HFFc6 (cell line): ENCODE data around the gene UBE3A. TPM values are rescaled to one million over a fixed set of nuclear protein-coding genes. Genes with fewer than 3 reads are reported as not detected.

ENCODE experiments used
- DNase-seq: peaks from one replicate; pipeline ENCODE4 v3.0.0-alpha.2; 2018
- H3K27ac Mint-ChIP-seq: 2 replicates; pipeline ENCODE4 v1.8.0; 2020; ENCODE audit warnings: mild to moderate bottlenecking, mixed read lengths
- H3K27me3 Mint-ChIP-seq: 2 replicates; pipeline ENCODE4 v1.8.0; 2021; ENCODE audit warnings: mild to moderate bottlenecking, moderate library complexity, mixed read lengths; ENCODE audit not compliant: insufficient read depth
- H3K36me3 Mint-ChIP-seq: 2 replicates; pipeline ENCODE4 v1.8.0; 2021; ENCODE audit warnings: low read depth, mixed read lengths
- H3K4me1 Mint-ChIP-seq: 2 replicates; pipeline ENCODE4 v1.8.0; 2020; ENCODE audit warnings: low read depth, mixed read lengths
- H3K4me3 Mint-ChIP-seq: 2 replicates; pipeline ENCODE4 v1.8.0; 2020; ENCODE audit warnings: mild to moderate bottlenecking, moderate library complexity, mixed read lengths
- H3K9me3 Mint-ChIP-seq: 2 replicates; pipeline ENCODE4 v1.8.0; 2020; ENCODE audit warnings: mild to moderate bottlenecking, mixed read lengths
- CTCF ChIP-seq: fragments of 200-600 bp; sonication (generic); IDR thresholded peaks from 2 replicates; pipeline ENCODE4 v1.5.0; 2021; ENCODE audit warnings: antibody characterized with exemption, mild to moderate bottlenecking
- total RNA-seq, 6 experiments: library from RNA; stranded (reverse); fragmentation: NEBNext Ultra II Directional; extraction: Animal tissue kit (Norgen Biotek cat#: 25700); gene quantifications; 2 replicates in 1 of 6; 3 replicates in 5 of 6; pipeline ENCODE4 v1.2.3, GENCODE V29; 2021

UBE3A gene
- total RNA-seq, 6 experiments from 2014 or later, result 74.9 to 82.6 (median 81.1) TPM

- no peaks in the 10 kb centered on the region for H3K9me3 Mint-ChIP-seq
- peaks cover 77% of the 10 kb centered on the region for H3K36me3 Mint-ChIP-seq
- no peak for TF ChIP-seq CTCF
- no peak overlapping the region for H3K4me3 Mint-ChIP-seq
- H3K27me3 Mint-ChIP-seq, result peaks cover 4% of the 10 kb centered on the region; the same call in 1 of the 2 replicates
- H3K27ac Mint-ChIP-seq, result no peak overlapping the region
- DNase-seq, result no peak
- peaks cover 17% of the 10 kb centered on the region for H3K4me1 Mint-ChIP-seq
Measured at GRCh38 chr15:25333049-25333448, 105.8 kb downstream of the UBE3A start.

- peaks cover 17% of the 10 kb centered on the region for H3K4me1 Mint-ChIP-seq
- H3K4me3 Mint-ChIP-seq, result no peak overlapping the region
- H3K27me3 Mint-ChIP-seq, result peaks cover 4% of the 10 kb centered on the region; the same call in 1 of the 2 replicates
- DNase-seq, result no peak
- TF ChIP-seq CTCF, result no peak
- H3K27ac Mint-ChIP-seq, result no peak overlapping the region
- H3K36me3 Mint-ChIP-seq, result peaks cover 76% of the 10 kb centered on the region
- no peaks in the 10 kb centered on the region for H3K9me3 Mint-ChIP-seq
Measured at GRCh38 chr15:25332306-25332705, 106.5 kb downstream of the UBE3A start.

- no peak for TF ChIP-seq CTCF
- peaks cover 4% of the 10 kb centered on the region; the same call in 1 of the 2 replicates for H3K27me3 Mint-ChIP-seq
- no peak overlapping the region for H3K27ac Mint-ChIP-seq
- peaks cover 71% of the 10 kb centered on the region for H3K36me3 Mint-ChIP-seq
- H3K4me3 Mint-ChIP-seq, result no peak overlapping the region
- DNase-seq, result no peak
- H3K9me3 Mint-ChIP-seq, result no peaks in the 10 kb centered on the region
- peaks cover 17% of the 10 kb centered on the region for H3K4me1 Mint-ChIP-seq
Measured at GRCh38 chr15:25331860-25332259, 107.0 kb downstream of the UBE3A start.

GRCh38 chr15:25331404-25331803 lies 107.4 kb downstream of the UBE3A start:
- peaks cover 4% of the 10 kb centered on the region; the same call in 1 of the 2 replicates for H3K27me3 Mint-ChIP-seq
- TF ChIP-seq CTCF, result no peak
- H3K9me3 Mint-ChIP-seq, result no peaks in the 10 kb centered on the region
- peaks cover 67% of the 10 kb centered on the region for H3K36me3 Mint-ChIP-seq
- H3K4me3 Mint-ChIP-seq, result no peak overlapping the region
- peaks cover 17% of the 10 kb centered on the region for H3K4me1 Mint-ChIP-seq
- no peak for DNase-seq
- no peak overlapping the region for H3K27ac Mint-ChIP-seq

- no peaks in the 10 kb centered on the region for H3K9me3 Mint-ChIP-seq
- DNase-seq, result no peak
- TF ChIP-seq CTCF, result no peak
- peaks cover 4% of the 10 kb centered on the region; the same call in 1 of the 2 replicates for H3K27me3 Mint-ChIP-seq
- H3K4me3 Mint-ChIP-seq, result no peak overlapping the region
- H3K27ac Mint-ChIP-seq, result no peak overlapping the region
- peaks cover 8% of the 10 kb centered on the region for H3K4me1 Mint-ChIP-seq
- H3K36me3 Mint-ChIP-seq, result peaks cover 52% of the 10 kb centered on the region
Measured at GRCh38 chr15:25329696-25330095, 109.1 kb downstream of the UBE3A start.

- Mint-ChIP-seq H3K4me3 (no peak overlapping the region), H3K27me3 (peaks cover 5% of the 10 kb centered on the region; the same call in 1 of the 2 replicates), H3K9me3 (peaks cover 6% of the 10 kb centered on the region; the same call in 1 of the 2 replicates), H3K36me3 (peaks cover 44% of the 10 kb centered on the region), H3K27ac (no peak overlapping the region), H3K4me1 (peaks cover 8% of the 10 kb centered on the region)
- no peak for TF ChIP-seq CTCF
- DNase-seq, result no peak
Measured at GRCh38 chr15:25327686-25328085, 111.1 kb downstream of the UBE3A start.
